HepG2 (cell line): ENCODE data around the gene UNG. TPM values are rescaled to one million over a fixed set of nuclear protein-coding genes. Genes with fewer than 3 reads are reported as not detected.
A peak's percentile ranks its signal among the peaks of the same experiment; 100 is the strongest.

ENCODE experiments used
- ARID3A ChIP-seq: IDR thresholded peaks from 2 replicates; pipeline ENCODE4 v1.6.1; 2012; ENCODE audit warnings: low read depth, low read length, improper control_type of control experiment
- ATF7-NPFF ChIP-seq: sonication (generic); formaldehyde crosslinking; IDR thresholded peaks from 2 replicates; pipeline ENCODE4 v1.8.1; 2023; ENCODE audit warnings: mild to moderate bottlenecking, low read depth, missing genetic modification reagents, moderate library complexity
- BATF2 ChIP-seq: sonication (generic); formaldehyde crosslinking; IDR thresholded peaks from 2 replicates; pipeline ENCODE4 v1.8.0; 2022; ENCODE audit warnings: mild to moderate bottlenecking, missing genetic modification reagents, moderate library complexity
- ERF ChIP-seq: IDR thresholded peaks from 2 replicates; pipeline ENCODE4 v1.6.1; 2018; ENCODE audit warnings: missing biosample characterization, missing genetic modification reagents
- HMG20A ChIP-seq: IDR thresholded peaks from 2 replicates; pipeline ENCODE4 v1.6.1; 2016; ENCODE audit warnings: borderline replicate concordance
- NAIF1 ChIP-seq: sonication (generic); formaldehyde crosslinking; IDR thresholded peaks from 2 replicates; pipeline ENCODE4 v1.5.0; 2020; ENCODE audit warnings: mild to moderate bottlenecking, missing genetic modification reagents, borderline replicate concordance
- PREB ChIP-seq: sonication (generic); formaldehyde crosslinking; IDR thresholded peaks from 2 replicates; pipeline ENCODE4 v1.4.0; 2020; ENCODE audit warnings: missing genetic modification reagents
- PRMT3 ChIP-seq: sonication (generic); formaldehyde crosslinking; IDR thresholded peaks from 2 replicates; pipeline ENCODE4 v1.8.1; 2022; ENCODE audit warnings: low read depth, mild to moderate bottlenecking, moderate library complexity, missing genetic modification reagents, borderline replicate concordance
- SIN3B ChIP-seq: fragments of 150-350 bp; IDR thresholded peaks from 2 replicates; pipeline ENCODE4 v1.6.1; 2014; ENCODE audit warnings: low read length
- SNAPC4 ChIP-seq: sonication (generic); formaldehyde crosslinking; IDR thresholded peaks from 2 replicates; pipeline ENCODE4 v1.4.0; 2020; ENCODE audit warnings: mild to moderate bottlenecking, missing genetic modification reagents
- SYNCRIP ChIP-seq: fragments of 200-400 bp; formaldehyde crosslinking; IDR thresholded peaks from 2 replicates; pipeline ENCODE4 v1.6.1; 2018; ENCODE audit warnings: mild to moderate bottlenecking, low read depth, low read length; ENCODE audit not compliant: insufficient read depth
- ZNF280D ChIP-seq: sonication (generic); formaldehyde crosslinking; IDR thresholded peaks from 2 replicates; pipeline ENCODE4 v1.5.1; 2020; ENCODE audit warnings: mild to moderate bottlenecking, missing genetic modification reagents
- ZNF639 ChIP-seq: conservative IDR thresholded peaks from 2 replicates; pipeline ENCODE4 v1.6.1; 2018; ENCODE audit warnings: missing genetic modification reagents
- ZNF83 ChIP-seq: sonication (generic); formaldehyde crosslinking; IDR thresholded peaks from 2 replicates; pipeline ENCODE4 v1.4.0; 2020; ENCODE audit warnings: missing genetic modification reagents, mild to moderate bottlenecking, borderline replicate concordance
- polyA plus RNA-seq, 8 experiments: library from polyadenylated mRNA; depleted of rRNA in 3 of 8; stranded (reverse) in 7 of 8; unstranded in 1 of 8; fragments of >200 nt; fragmentation: Illumina TruSeq in 4 of 8; extraction: Trizol in 4 of 8; gene quantifications; 2 replicates each; pipeline versions ENCODE4 v1.2.1 to v1.2.3, GENCODE V29; 2011 to 2016; ENCODE audit warnings: low read depth in 4 of 8, missing spikeins in 1 of 8, mixed read lengths in 1 of 8; ENCODE audit not compliant: insufficient read depth in 1 of 8
- total RNA-seq, 5 experiments: library from RNA; depleted of rRNA; stranded (reverse); fragments of >200 nt; fragmentation: Illumina TruSeq; extraction: Trizol; gene quantifications; 2 replicates each; pipeline ENCODE4 v1.2.3, GENCODE V29; 2016; ENCODE audit warnings: low read depth in 1 of 5

The UNG gene
- total and polyA plus RNA-seq, 2 of the 13 experiments (the other 11 are each of a cell fraction or from before 2014, with no cell fraction given), result 23.3 to 114 TPM

- TF ChIP-seq PREB (CRISPR knock-in tag) (0 out of 2 replicates have a peak, but pooled peaks have one; percentile 30), SNAPC4 (CRISPR knock-in tag) (peak; percentile 99), ATF7-NPFF (CRISPR knock-in tag) (peak; percentile 96), ZNF639 (no peak; the same call in 1 of the 2 replicates), SIN3B (no peak), BATF2 (CRISPR knock-in tag) (peak; percentile 94), SYNCRIP (no peak), ZNF83 (CRISPR knock-in tag) (peak; percentile 96; the same call in 1 of the 2 replicates), HMG20A (no peak; the same call in 1 of the 2 replicates), PRMT3 (CRISPR knock-in tag) (peak; percentile 94; the same call in 1 of the 2 replicates), NAIF1 (CRISPR knock-in tag) (peak; percentile 95), ZNF280D (CRISPR knock-in tag) (peak; percentile 91), ARID3A (peak; percentile 73; the same call in 1 of the 2 replicates), ERF (CRISPR knock-in tag) (peak; percentile 99)
These were observed 4.1 kb upstream of the UNG start, which contains the start of gene ALKBH2 (continued) for GRCh38 chr12:109093022-109093918.
